AG04449 (cell line): ENCODE measurements around the gene PHLDA3.

Experiments used
- CTCF ChIA-PET: fragments of 350-600 bp; formaldehyde crosslinking; extraction: SDS; loops from one replicate; lab custom pipeline; 2021; ENCODE audit warnings: antibody characterized with exemption; lab: Yijun Ruan, JAX
- POLR2A ChIA-PET: fragments of 400-600, 350-600 bp; formaldehyde crosslinking; extraction: SDS; loops from one replicate; lab custom pipeline; 2020; ENCODE audit warnings: antibody characterized with exemption, inconsistent platforms; lab: Yijun Ruan, JAX
- DNase-seq: peaks from one replicate; pipeline ENCODE4 v3.0.0-alpha.2; 2010; ENCODE audit warnings: low read depth, low spot score
- H3K4me3 ChIP-seq: 2 replicates; pipeline ENCODE4 v1.5.1; 2011; ENCODE audit warnings: low read depth, mild to moderate bottlenecking, control low read depth, low read length
- CTCF ChIP-seq: IDR thresholded peaks from one replicate; pipeline ENCODE4 v1.5.1; 2011; ENCODE audit warnings: mild to moderate bottlenecking, moderate library complexity, low read length, control low read depth, inconsistent platforms; ENCODE audit not compliant: insufficient read depth; ENCODE audit errors: missing control alignments

The PHLDA3 gene

GRCh38 chr1:201506092-201506491 lies 37.1 kb upstream of the PHLDA3 start:
- CTCF ChIA-PET = interaction anchor here (0.7 to 34.5 kb wide), 6 partner anchors 2 to 71 kb away, joined by 3 to 1139 read pairs (median 139); partner anchors contain the start of genes CSRP1 and PHLDA3
- no peak for TF ChIP-seq CTCF
- peak overlapping the region; percentile 83 for H3K4me3 ChIP-seq
- no peak for DNase-seq
- POLR2A ChIA-PET = interaction anchor here (0.9 to 4.1 kb wide), 4 partner anchors 19 to 44 kb away, joined by 4 to 25 read pairs (median 6); partner anchors contain the start of gene PHLDA3

- ChIA-PET CTCF (interaction anchor here (0.7 to 34.5 kb wide), 7 partner anchors 1 to 118 kb away, joined by 3 to 1139 read pairs (median 30); partner anchors contain the start of genes CSRP1 and PHLDA3), POLR2A (interaction anchor here (0.9 to 4.1 kb wide), 2 partner anchors 19 to 37 kb away, joined by 4 to 25 read pairs; partner anchors contain the start of gene PHLDA3)
- DNase-seq = no peak
- TF ChIP-seq CTCF = no peak
- H3K4me3 ChIP-seq = peak overlapping the region; percentile 83
Observed at GRCh38 chr1:201505503-201505890, 36.5 kb upstream of the PHLDA3 start.

GRCh38 chr1:201504799-201505502 lies 36.0 kb upstream of the PHLDA3 start:
- peak overlapping the region; percentile 83 for H3K4me3 ChIP-seq
- POLR2A ChIA-PET = interaction anchor here (0.9 to 4.1 kb wide), 5 partner anchors 7 to 57 kb away, joined by 4 to 25 read pairs (median 10); partner anchors contain the start of gene PHLDA3
- no peak for TF ChIP-seq CTCF
- DNase-seq = no peak
- CTCF ChIA-PET = interaction anchor here (0.7 to 34.5 kb wide), 7 partner anchors 1 to 192 kb away, joined by 3 to 1139 read pairs (median 30); partner anchors contain the start of gene CSRP1

- peak overlapping the region; percentile 83 for H3K4me3 ChIP-seq
Observed at GRCh38 chr1:201504179-201504631, 35.2 kb upstream of the PHLDA3 start.

GRCh38 chr1:201503397-201504176 lies 34.6 kb upstream of the PHLDA3 start:
- ChIA-PET CTCF (interaction anchor here (0.8 to 34.5 kb wide), 11 partner anchors 1 to 194 kb away, joined by 3 to 1139 read pairs (median 4); partner anchors contain the start of gene CSRP1), POLR2A (interaction anchor here (0.9 to 2.4 kb wide), 12 partner anchors 9 to 55 kb away, joined by 5 to 12 read pairs (median 6); partner anchors contain the start of gene PHLDA3)
- peak; percentile 97 for DNase-seq
- TF ChIP-seq CTCF = no peak
- peak overlapping the region; percentile 83 for H3K4me3 ChIP-seq

More at GRCh38 chr1:201504179-201504631, 35.2 kb upstream of the PHLDA3 start:
- no peak for DNase-seq
- POLR2A ChIA-PET = interaction anchor here (1.0 to 4.1 kb wide), 10 partner anchors 8 to 56 kb away, joined by 5 to 25 read pairs (median 6); partner anchors contain the start of gene PHLDA3
- no peak for TF ChIP-seq CTCF
- CTCF ChIA-PET = interaction anchor here (0.8 to 34.5 kb wide), 9 partner anchors 0 to 193 kb away, joined by 3 to 1139 read pairs (median 4); partner anchors contain the start of gene CSRP1
